ENCODE results near the gene RERE.

GRCh38 chr1:8536515-8536914 lies 280.9 kb downstream of the RERE start:
- TF ChIP-seq, protein P1, sequence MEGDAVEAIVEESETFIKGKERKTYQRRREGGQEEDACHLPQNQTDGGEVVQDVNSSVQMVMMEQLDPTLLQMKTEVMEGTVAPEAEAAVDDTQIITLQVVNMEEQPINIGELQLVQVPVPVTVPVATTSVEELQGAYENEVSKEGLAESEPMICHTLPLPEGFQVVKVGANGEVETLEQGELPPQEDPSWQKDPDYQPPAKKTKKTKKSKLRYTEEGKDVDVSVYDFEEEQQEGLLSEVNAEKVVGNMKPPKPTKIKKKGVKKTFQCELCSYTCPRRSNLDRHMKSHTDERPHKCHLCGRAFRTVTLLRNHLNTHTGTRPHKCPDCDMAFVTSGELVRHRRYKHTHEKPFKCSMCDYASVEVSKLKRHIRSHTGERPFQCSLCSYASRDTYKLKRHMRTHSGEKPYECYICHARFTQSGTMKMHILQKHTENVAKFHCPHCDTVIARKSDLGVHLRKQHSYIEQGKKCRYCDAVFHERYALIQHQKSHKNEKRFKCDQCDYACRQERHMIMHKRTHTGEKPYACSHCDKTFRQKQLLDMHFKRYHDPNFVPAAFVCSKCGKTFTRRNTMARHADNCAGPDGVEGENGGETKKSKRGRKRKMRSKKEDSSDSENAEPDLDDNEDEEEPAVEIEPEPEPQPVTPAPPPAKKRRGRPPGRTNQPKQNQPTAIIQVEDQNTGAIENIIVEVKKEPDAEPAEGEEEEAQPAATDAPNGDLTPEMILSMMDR (IDR thresholded peaks at IDR 0.05): no peak
- TF ChIP-seq POLR2A (IDR thresholded peaks at IDR 0.05): no peak

Measured in heart left ventricle (tissue), 13 donors.